HL-60 (cell line): ENCODE measurements around the gene SLFN5.

ENCODE experiments used
- DNase-seq, 2 experiments: peaks; one replicate each; pipeline ENCODE4 v3.0.0-alpha.2; 2010 to 2020; ENCODE audit warnings: low read depth in 1 of 2, low spot score in 1 of 2
- H3K27ac ChIP-seq: fragments of 250-450 bp; sonication (Bioruptor Pico); replicated peaks from 2 replicates; pipeline ENCODE4 v1.5.1; 2020; ENCODE audit warnings: mild to moderate bottlenecking, moderate library complexity
- H3K27me3 ChIP-seq: fragments of 250-450 bp; sonication (Bioruptor Pico); 2 replicates; pipeline ENCODE4 v1.5.1; 2021; ENCODE audit warnings: mild to moderate bottlenecking, moderate library complexity; ENCODE audit not compliant: insufficient read depth, poor library complexity, severe bottlenecking
- H3K4me3 ChIP-seq: replicated peaks from 2 replicates; pipeline ENCODE4 v1.5.1; 2011; ENCODE audit warnings: mild to moderate bottlenecking, control low read depth, low read length; ENCODE audit not compliant: insufficient read depth
- CTCF ChIP-seq: IDR thresholded peaks from one replicate; pipeline ENCODE4 v1.5.1; 2011; ENCODE audit warnings: low read length, control low read depth, inconsistent platforms; ENCODE audit not compliant: insufficient read depth
- GABPA ChIP-seq: IDR thresholded peaks from 2 replicates; pipeline ENCODE4 v1.6.1; 2012; ENCODE audit warnings: low read depth
- POLR2AphosphoS5 ChIP-seq: IDR thresholded peaks from 2 replicates; pipeline ENCODE4 v1.6.1; 2012; ENCODE audit warnings: low read depth
- REST ChIP-seq: IDR thresholded peaks from 2 replicates; pipeline ENCODE4 v1.6.1; 2012; ENCODE audit warnings: low read depth; ENCODE audit not compliant: insufficient replicate concordance
- SPI1 ChIP-seq: IDR thresholded peaks from 2 replicates; pipeline ENCODE4 v1.6.1; 2012; ENCODE audit warnings: low read depth, mild to moderate bottlenecking, borderline replicate concordance

The SLFN5 gene

DNA sequence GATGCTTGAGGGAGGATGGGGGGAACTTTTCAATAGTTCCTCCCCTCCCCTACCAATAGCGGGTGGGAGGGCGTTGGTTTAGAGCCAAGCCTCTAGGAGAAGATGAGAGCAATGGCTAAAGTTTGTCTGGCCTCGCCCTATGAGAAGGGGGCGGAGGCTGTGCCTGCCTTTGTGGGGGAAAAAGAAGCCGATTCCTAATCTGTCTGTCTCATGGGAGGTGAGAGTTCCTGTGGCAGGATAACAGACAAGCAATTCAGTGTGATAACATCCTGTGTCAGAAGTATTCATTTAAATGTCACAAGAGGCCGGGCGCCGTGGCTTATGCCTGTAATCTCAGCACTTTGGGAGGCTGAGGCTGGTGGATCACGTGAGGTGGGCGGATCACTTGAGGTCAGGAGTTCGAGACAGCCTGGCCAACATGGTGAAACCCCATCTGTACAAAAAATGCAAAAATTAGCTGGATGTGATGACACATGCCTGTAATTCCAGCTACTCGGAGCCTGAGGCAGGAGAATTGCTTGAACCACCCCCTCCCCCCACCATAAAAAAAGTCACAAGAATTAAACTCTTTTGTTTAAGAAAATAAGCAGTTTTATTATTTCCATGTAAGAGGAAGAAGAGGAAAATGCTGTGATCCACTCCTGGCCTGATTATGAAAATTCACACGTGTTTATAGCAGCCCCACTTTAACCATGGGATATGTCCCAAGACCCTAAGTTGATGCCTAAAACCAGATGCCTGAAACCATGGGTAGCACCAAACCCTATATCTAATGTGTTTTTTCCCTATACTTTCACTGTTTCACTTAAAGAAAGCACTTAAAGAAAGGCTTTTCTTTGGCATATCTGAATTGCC is 1.7 kb downstream of the SLFN5 start:
- no peak for DNase-seq
- H3K4me3 ChIP-seq = no peak overlapping the region
- no peaks in the 10 kb centered on the region for H3K27me3 ChIP-seq
- H3K27ac ChIP-seq = no peak overlapping the region
- TF ChIP-seq CTCF (no peak), SPI1 (no peak), GABPA (no peak), POLR2AphosphoS5 (no peak), REST (no peak)

DNA sequence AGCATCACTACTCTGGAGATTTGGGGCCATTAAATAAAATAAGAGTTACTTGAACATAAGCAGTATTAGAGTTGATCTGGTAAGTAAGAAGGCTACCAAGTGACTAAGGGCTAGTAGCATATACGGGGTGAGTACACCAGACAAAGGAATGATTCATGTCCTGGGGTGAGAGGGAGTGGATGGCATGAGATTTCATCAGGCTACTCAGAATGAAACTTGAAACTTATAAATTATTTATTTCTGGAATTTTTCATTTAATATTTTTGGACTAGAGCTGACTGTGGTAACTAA is 2.3 kb downstream of the SLFN5 start:
- Histone ChIP-seq H3K4me3 (no peak overlapping the region), H3K27ac (no peak overlapping the region)
- no peak for DNase-seq

More for the DNA sequence above, 2.3 kb downstream of the SLFN5 start:
- TF ChIP-seq POLR2AphosphoS5 = no peak
- TF ChIP-seq SPI1 = no peak
- no peak for TF ChIP-seq REST
- TF ChIP-seq GABPA = no peak
- TF ChIP-seq CTCF = no peak
- no peaks in the 10 kb centered on the region for H3K27me3 ChIP-seq
